Pons (tissue), 1 donor: ENCODE results near the gene MAP3K7.

ENCODE experiments used
- DNase-seq: peaks from one replicate; pipeline ENCODE4 v3.0.0-alpha.2; 2016; ENCODE audit warnings: low spot score

The MAP3K7 gene

GRCh38 chr6:90530882-90531281 lies 56.0 kb downstream of the MAP3K7 start:
- no peak for DNase-seq

- no peak for DNase-seq
These were observed 61.5 kb downstream of the MAP3K7 start for GRCh38 chr6:90525421-90525820.

GRCh38 chr6:90523779-90524310 lies 63.0 kb downstream of the MAP3K7 start:
- DNase-seq = no peak

- no peak for DNase-seq
These were observed 64.9 kb downstream of the MAP3K7 start for GRCh38 chr6:90521955-90522354.

GRCh38 chr6:90516074-90516660 lies 70.7 kb downstream of the MAP3K7 start:
- peak; percentile 79 for DNase-seq

- peak; percentile 64 for DNase-seq
These were observed 72.4 kb downstream of the MAP3K7 start for GRCh38 chr6:90514496-90514895.

GRCh38 chr6:90508753-90509152 lies 78.1 kb downstream of the MAP3K7 start:
- DNase-seq = no peak

GRCh38 chr6:90502866-90503407 lies 83.9 kb downstream of the MAP3K7 start:
- DNase-seq = no peak

- no peak for DNase-seq
These were observed 84.5 kb downstream of the MAP3K7 start for GRCh38 chr6:90502381-90502780.

- DNase-seq = no peak
These were observed 86.4 kb downstream of the MAP3K7 start for GRCh38 chr6:90500458-90500857.

GRCh38 chr6:90497411-90497810 lies 89.5 kb downstream of the MAP3K7 start:
- DNase-seq = no peak

- no peak for DNase-seq
These were observed 90.4 kb downstream of the MAP3K7 start for GRCh38 chr6:90496258-90497016.

GRCh38 chr6:90495216-90495817 lies 91.6 kb downstream of the MAP3K7 start:
- DNase-seq = no peak

- no peak for DNase-seq
These were observed 92.6 kb downstream of the MAP3K7 start for GRCh38 chr6:90494067-90494780.

- DNase-seq = no peak
These were observed 93.5 kb downstream of the MAP3K7 start for GRCh38 chr6:90493332-90493731.

GRCh38 chr6:90492798-90493197 lies 94.1 kb downstream of the MAP3K7 start:
- DNase-seq = no peak

GRCh38 chr6:90492369-90492768 lies 94.5 kb downstream of the MAP3K7 start:
- DNase-seq = no peak

GRCh38 chr6:90490030-90490716 lies 96.7 kb downstream of the MAP3K7 start:
- no peak for DNase-seq

- no peak for DNase-seq
These were observed 98.1 kb downstream of the MAP3K7 start for GRCh38 chr6:90488816-90489215.

GRCh38 chr6:90485635-90486277 lies 101.1 kb downstream of the MAP3K7 start:
- DNase-seq = no peak

- DNase-seq = peak; percentile 97
These were observed 102.0 kb downstream of the MAP3K7 start for GRCh38 chr6:90484903-90485302.
